OCI-LY1 (cell line): ENCODE measurements around the gene WNK2.

ENCODE experiments used
- H2AFZ ChIP-seq: fragments of 200-600 bp; sonication (generic), shearing (Covaris generic); 2 replicates; pipeline ENCODE4 v1.6.0; 2014; ENCODE audit warnings: antibody characterized with exemption, mild to moderate bottlenecking, low read length
- H3F3A ChIP-seq: fragments of 200-600 bp; sonication (generic), shearing (Covaris generic); 2 replicates; pipeline ENCODE4 v1.6.0; 2014; ENCODE audit warnings: mild to moderate bottlenecking, antibody characterized with exemption, low read length, moderate library complexity; ENCODE audit not compliant: insufficient read depth
- H3K27ac ChIP-seq: fragments of 200-600 bp; sonication (generic); 2 replicates; pipeline ENCODE4 v1.5.1; 2014; ENCODE audit warnings: low read length, mixed run types, mild to moderate bottlenecking, low read depth; ENCODE audit not compliant: poor library complexity, severe bottlenecking
- H3K27me3 ChIP-seq: fragments of 200-600 bp; sonication (generic); 2 replicates; pipeline ENCODE4 v1.6.0; 2014; ENCODE audit warnings: antibody characterized with exemption, mild to moderate bottlenecking, low read length, moderate library complexity; ENCODE audit not compliant: insufficient read depth
- H3K36me3 ChIP-seq: fragments of 200-600 bp; sonication (generic); 2 replicates; pipeline ENCODE4 v1.6.1; 2014; ENCODE audit warnings: mild to moderate bottlenecking, antibody characterized with exemption, low read length, moderate library complexity, mixed read lengths; ENCODE audit not compliant: insufficient read depth
- H3K4me1 ChIP-seq: fragments of 200-600 bp; sonication (generic); 2 replicates; pipeline ENCODE4 v1.5.1; 2014; ENCODE audit warnings: mild to moderate bottlenecking, low read length, moderate library complexity; ENCODE audit not compliant: insufficient read depth, severe bottlenecking
- H3K4me2 ChIP-seq: fragments of 200-600 bp; sonication (generic), shearing (Covaris generic); 2 replicates; pipeline ENCODE4 v1.6.1; 2014; ENCODE audit warnings: low read length
- H3K4me3 ChIP-seq: fragments of 200-600 bp; sonication (generic); 2 replicates; pipeline ENCODE4 v1.5.1; 2014; ENCODE audit warnings: low read length, low read depth, mild to moderate bottlenecking, mixed read lengths; ENCODE audit not compliant: poor library complexity, severe bottlenecking
- H3K79me2 ChIP-seq: fragments of 200-600 bp; shearing (Covaris generic); 2 replicates; pipeline ENCODE4 v1.6.1; 2016; ENCODE audit warnings: mixed run types, low read length, mixed read lengths; ENCODE audit not compliant: insufficient read depth
- H3K9ac ChIP-seq: fragments of 200-600 bp; sonication (generic), shearing (Covaris generic); 2 replicates; pipeline ENCODE4 v1.6.1; 2014; ENCODE audit warnings: mild to moderate bottlenecking, low read length, mixed read lengths
- H3K9me2 ChIP-seq: fragments of 200-600 bp; sonication (generic), shearing (Covaris generic); 2 replicates; pipeline ENCODE4 v1.6.1; 2014; ENCODE audit warnings: low read depth, mild to moderate bottlenecking, low read length, mixed read lengths
- H3K9me3 ChIP-seq: fragments of 200-600 bp; shearing (Covaris generic); 2 replicates; pipeline ENCODE4 v1.6.1; 2014; ENCODE audit warnings: low read length, mixed read lengths
- H4K20me1 ChIP-seq: fragments of 200-600 bp; sonication (generic), shearing (Covaris generic); 2 replicates; pipeline ENCODE4 v1.6.0; 2016; ENCODE audit warnings: mild to moderate bottlenecking, low read length; ENCODE audit not compliant: insufficient read depth
- EZH2 ChIP-seq: fragments of 200-600 bp; sonication (generic), shearing (Covaris generic); IDR thresholded peaks from 2 replicates; pipeline ENCODE4 v1.8.0; 2017; ENCODE audit warnings: borderline replicate concordance, mixed run types, mild to moderate bottlenecking, antibody characterized with exemption, low read length, moderate library complexity, mixed read lengths
- TF ChIP-seq, protein P1 (sequence below): fragments of 200-600 bp; sonication (generic), shearing (Covaris generic); IDR thresholded peaks from 2 replicates; pipeline ENCODE4 v1.5.1; 2017; ENCODE audit warnings: mild to moderate bottlenecking, antibody characterized with exemption, low read length, moderate library complexity, mixed read lengths

WNK2 gene

DNA sequence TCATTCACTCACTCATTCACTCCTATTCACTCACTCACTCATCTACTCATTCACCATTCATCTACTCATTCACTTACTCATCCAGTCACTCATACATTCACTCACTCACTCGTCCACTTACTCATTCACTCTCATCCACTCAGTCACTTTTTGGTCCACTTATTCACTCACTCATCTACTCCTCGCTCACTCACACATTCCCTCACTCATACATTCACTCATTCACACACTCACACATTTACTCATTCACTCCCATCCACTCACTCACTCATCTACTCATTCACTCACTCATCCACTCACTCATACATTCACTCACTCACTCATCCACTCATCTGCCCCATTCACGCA lies 27.7 kb downstream of the WNK2 start:
- Histone ChIP-seq H2AFZ (no peak overlapping the region), H3K4me2 (no peak overlapping the region), H3K4me1 (no peaks in the 10 kb centered on the region), H3K9me2 (no peaks in the 10 kb centered on the region), H3K9me3 (no peaks in the 10 kb centered on the region; the same call in 1 of the 2 replicates), H3K79me2 (no peaks in the 10 kb centered on the region), H3K36me3 (no peaks in the 10 kb centered on the region; the same call in 1 of the 2 replicates), H3K27ac (no peak overlapping the region), H4K20me1 (no peaks in the 10 kb centered on the region), H3K9ac (no peak overlapping the region), H3F3A (no peaks in the 10 kb centered on the region), H3K4me3 (no peak overlapping the region), H3K27me3 (no peaks in the 10 kb centered on the region)
- TF ChIP-seq, protein P1, sequence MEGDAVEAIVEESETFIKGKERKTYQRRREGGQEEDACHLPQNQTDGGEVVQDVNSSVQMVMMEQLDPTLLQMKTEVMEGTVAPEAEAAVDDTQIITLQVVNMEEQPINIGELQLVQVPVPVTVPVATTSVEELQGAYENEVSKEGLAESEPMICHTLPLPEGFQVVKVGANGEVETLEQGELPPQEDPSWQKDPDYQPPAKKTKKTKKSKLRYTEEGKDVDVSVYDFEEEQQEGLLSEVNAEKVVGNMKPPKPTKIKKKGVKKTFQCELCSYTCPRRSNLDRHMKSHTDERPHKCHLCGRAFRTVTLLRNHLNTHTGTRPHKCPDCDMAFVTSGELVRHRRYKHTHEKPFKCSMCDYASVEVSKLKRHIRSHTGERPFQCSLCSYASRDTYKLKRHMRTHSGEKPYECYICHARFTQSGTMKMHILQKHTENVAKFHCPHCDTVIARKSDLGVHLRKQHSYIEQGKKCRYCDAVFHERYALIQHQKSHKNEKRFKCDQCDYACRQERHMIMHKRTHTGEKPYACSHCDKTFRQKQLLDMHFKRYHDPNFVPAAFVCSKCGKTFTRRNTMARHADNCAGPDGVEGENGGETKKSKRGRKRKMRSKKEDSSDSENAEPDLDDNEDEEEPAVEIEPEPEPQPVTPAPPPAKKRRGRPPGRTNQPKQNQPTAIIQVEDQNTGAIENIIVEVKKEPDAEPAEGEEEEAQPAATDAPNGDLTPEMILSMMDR = no peak

DNA sequence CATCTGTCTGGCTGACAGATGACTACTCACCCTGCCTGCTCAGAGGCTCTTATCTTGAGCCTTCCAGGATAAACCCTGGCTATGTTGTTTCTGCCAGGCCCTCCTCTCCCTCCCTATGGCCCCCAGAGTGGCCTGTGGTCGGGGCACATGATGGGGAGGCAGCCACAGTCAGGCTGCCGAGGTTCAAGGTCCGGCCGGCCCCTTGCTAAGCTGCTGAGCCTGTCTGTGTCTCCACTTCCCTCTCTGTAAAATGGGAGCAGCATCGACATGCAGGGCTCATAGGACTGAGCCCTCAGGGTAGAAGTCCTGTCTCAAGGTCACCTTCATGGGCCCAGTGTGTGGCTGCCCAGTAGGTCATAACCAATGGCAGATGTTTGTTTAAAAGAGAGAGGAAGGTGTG lies 28.5 kb downstream of the WNK2 start:
- H3K4me1 ChIP-seq = no peaks in the 10 kb centered on the region
- no peak overlapping the region for H3K9ac ChIP-seq
- H3K79me2 ChIP-seq = no peaks in the 10 kb centered on the region
- no peak overlapping the region for H3K27ac ChIP-seq
- H3F3A ChIP-seq = no peaks in the 10 kb centered on the region
- TF ChIP-seq EZH2 = no peak
- TF ChIP-seq, protein P1 = no peak
- H3K9me3 ChIP-seq = no peaks in the 10 kb centered on the region; the same call in 1 of the 2 replicates
- H3K4me2 ChIP-seq = no peak overlapping the region
- H3K4me3 ChIP-seq = no peak overlapping the region
- no peaks in the 10 kb centered on the region for H4K20me1 ChIP-seq
- H3K36me3 ChIP-seq = no peaks in the 10 kb centered on the region; the same call in 1 of the 2 replicates
- H3K9me2 ChIP-seq = no peaks in the 10 kb centered on the region
- H2AFZ ChIP-seq = no peak overlapping the region
- no peaks in the 10 kb centered on the region for H3K27me3 ChIP-seq

DNA sequence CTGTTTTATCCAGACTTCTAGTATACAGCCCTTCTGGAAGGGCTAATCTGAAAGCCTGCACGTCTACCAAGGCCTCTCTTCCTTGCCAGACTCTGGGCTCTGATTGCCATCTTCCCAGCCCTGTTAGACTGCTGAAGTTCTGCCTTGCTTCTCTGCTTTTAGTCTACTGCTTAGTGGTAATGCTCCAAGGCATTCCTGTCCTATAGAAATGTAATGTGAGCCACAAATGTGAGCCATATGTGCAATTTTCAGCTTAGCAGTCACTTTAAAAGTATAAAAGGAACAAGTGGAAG lies 32.1 kb downstream of the WNK2 start:
- H3K79me2 ChIP-seq = no peaks in the 10 kb centered on the region
- H3K9me3 ChIP-seq = no peaks in the 10 kb centered on the region; the same call in 1 of the 2 replicates
- TF ChIP-seq EZH2 = no peak
- TF ChIP-seq, protein P1 = no peak
- no peaks in the 10 kb centered on the region for H3F3A ChIP-seq
- no peak overlapping the region for H3K27ac ChIP-seq
- no peaks in the 10 kb centered on the region for H3K27me3 ChIP-seq
- H3K36me3 ChIP-seq = no peaks in the 10 kb centered on the region; the same call in 1 of the 2 replicates
- H3K4me3 ChIP-seq = no peak overlapping the region
- no peak overlapping the region for H3K9ac ChIP-seq
- H3K4me2 ChIP-seq = no peak overlapping the region
- no peak overlapping the region for H2AFZ ChIP-seq
- H3K4me1 ChIP-seq = no peaks in the 10 kb centered on the region
- no peaks in the 10 kb centered on the region for H4K20me1 ChIP-seq
- no peaks in the 10 kb centered on the region for H3K9me2 ChIP-seq
